ENCODE results near the gene MTM1.

MTM1 gene

DNA sequence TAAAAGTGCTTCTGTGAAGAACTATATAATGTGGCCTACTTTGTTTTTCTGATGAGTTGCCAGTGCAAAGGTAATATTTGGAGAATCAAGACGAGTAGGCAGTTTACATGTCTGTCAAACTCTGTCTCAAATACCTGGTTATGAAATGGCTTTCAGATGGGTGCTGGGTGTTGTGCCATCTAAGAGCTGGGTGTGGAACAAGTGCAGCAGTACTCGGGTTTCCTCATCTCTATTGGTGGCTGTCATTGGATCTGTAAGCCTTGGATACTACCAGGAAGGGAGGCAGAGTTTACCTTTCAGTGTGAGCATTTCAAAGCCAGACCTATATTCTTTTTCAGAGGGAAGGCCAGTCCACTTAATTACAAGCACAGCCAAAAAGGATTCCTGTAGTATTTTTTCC lies 37.2 kb downstream of the MTM1 start:
- TF ChIP-seq, protein P1, sequence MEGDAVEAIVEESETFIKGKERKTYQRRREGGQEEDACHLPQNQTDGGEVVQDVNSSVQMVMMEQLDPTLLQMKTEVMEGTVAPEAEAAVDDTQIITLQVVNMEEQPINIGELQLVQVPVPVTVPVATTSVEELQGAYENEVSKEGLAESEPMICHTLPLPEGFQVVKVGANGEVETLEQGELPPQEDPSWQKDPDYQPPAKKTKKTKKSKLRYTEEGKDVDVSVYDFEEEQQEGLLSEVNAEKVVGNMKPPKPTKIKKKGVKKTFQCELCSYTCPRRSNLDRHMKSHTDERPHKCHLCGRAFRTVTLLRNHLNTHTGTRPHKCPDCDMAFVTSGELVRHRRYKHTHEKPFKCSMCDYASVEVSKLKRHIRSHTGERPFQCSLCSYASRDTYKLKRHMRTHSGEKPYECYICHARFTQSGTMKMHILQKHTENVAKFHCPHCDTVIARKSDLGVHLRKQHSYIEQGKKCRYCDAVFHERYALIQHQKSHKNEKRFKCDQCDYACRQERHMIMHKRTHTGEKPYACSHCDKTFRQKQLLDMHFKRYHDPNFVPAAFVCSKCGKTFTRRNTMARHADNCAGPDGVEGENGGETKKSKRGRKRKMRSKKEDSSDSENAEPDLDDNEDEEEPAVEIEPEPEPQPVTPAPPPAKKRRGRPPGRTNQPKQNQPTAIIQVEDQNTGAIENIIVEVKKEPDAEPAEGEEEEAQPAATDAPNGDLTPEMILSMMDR (IDR thresholded peaks at IDR 0.05): no peak
- H2AFZ ChIP-seq: no peak overlapping the region
- no peak overlapping the region for H3K27ac ChIP-seq
- no peak overlapping the region for H3K4me3 ChIP-seq (ENCODE audit: low read depth, low read length)
- H3K79me2 ChIP-seq: no peaks in the 10 kb centered on the region
- no peaks in the 10 kb centered on the region for H3K36me3 ChIP-seq (ENCODE audit: control insufficient read depth, insufficient read depth, low read length)
- no peak overlapping the region for H3K9ac ChIP-seq
- H3K9me3 ChIP-seq (ENCODE audit: control insufficient read depth, low read length): no peaks in the 10 kb centered on the region
- no peaks in the 10 kb centered on the region for H3K27me3 ChIP-seq (ENCODE audit: control insufficient read depth, insufficient read depth, low read length)
- no peak overlapping the region for H3K4me2 ChIP-seq (ENCODE audit: low read length)
- no peaks in the 10 kb centered on the region for H3K4me1 ChIP-seq

GRCh38 chrX:150607201-150607600 lies 38.8 kb downstream of the MTM1 start:
- no peaks in the 10 kb centered on the region for H3K27me3 ChIP-seq (ENCODE audit: control insufficient read depth, insufficient read depth, low read length)
- H2AFZ ChIP-seq: no peak overlapping the region
- H3K79me2 ChIP-seq: no peaks in the 10 kb centered on the region
- H3K4me1 ChIP-seq: no peaks in the 10 kb centered on the region
- no peaks in the 10 kb centered on the region for H3K9me3 ChIP-seq (ENCODE audit: control insufficient read depth, low read length)
- H3K36me3 ChIP-seq (ENCODE audit: control insufficient read depth, insufficient read depth, low read length): no peaks in the 10 kb centered on the region
- no peak overlapping the region for H3K9ac ChIP-seq
- no peak overlapping the region for H3K27ac ChIP-seq
- H3K4me3 ChIP-seq (ENCODE audit: low read depth, low read length): no peak overlapping the region
- TF ChIP-seq, protein P1 (IDR thresholded peaks at IDR 0.05): no peak
- no peak overlapping the region for H3K4me2 ChIP-seq (ENCODE audit: low read length)

DNA sequence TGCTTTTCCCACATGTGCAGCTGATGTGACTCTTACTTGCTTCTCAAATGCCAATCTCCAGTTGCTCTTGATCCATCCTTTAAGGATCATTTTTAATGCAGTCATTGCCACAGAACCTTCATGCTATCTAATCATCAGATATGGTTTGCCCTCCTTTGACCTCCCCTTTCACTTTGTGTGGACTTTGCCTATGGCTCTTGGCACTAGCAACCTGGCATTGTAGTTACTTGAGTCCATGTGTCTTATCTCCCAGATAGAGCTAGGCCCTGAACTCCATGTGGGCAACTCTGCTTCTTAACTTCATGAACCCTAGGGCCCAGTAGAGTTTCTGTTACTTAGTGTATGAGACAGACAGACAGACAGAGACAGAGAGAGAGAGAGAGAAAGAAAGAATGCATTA lies 41.6 kb downstream of the MTM1 start:
- TF ChIP-seq, protein P1 (IDR thresholded peaks at IDR 0.05): no peak
- no peaks in the 10 kb centered on the region for H3K36me3 ChIP-seq (ENCODE audit: control insufficient read depth, insufficient read depth, low read length)
- H3K4me1 ChIP-seq: no peaks in the 10 kb centered on the region
- H3K79me2 ChIP-seq: no peaks in the 10 kb centered on the region
- H3K9me3 ChIP-seq (ENCODE audit: control insufficient read depth, low read length): no peaks in the 10 kb centered on the region
- no peak overlapping the region for H2AFZ ChIP-seq
- no peak overlapping the region for H3K9ac ChIP-seq
- H3K27me3 ChIP-seq (ENCODE audit: control insufficient read depth, insufficient read depth, low read length): no peaks in the 10 kb centered on the region
- no peak overlapping the region for H3K4me3 ChIP-seq (ENCODE audit: low read depth, low read length)
- H3K4me2 ChIP-seq (ENCODE audit: low read length): no peak overlapping the region
- no peak overlapping the region for H3K27ac ChIP-seq

- no peak overlapping the region for H2AFZ ChIP-seq
- H3K4me2 ChIP-seq (ENCODE audit: low read length): no peak overlapping the region
- H3K36me3 ChIP-seq (ENCODE audit: control insufficient read depth, insufficient read depth, low read length): no peaks in the 10 kb centered on the region
- no peak overlapping the region for H3K27ac ChIP-seq
- H3K9me3 ChIP-seq (ENCODE audit: control insufficient read depth, low read length): no peaks in the 10 kb centered on the region
- H3K27me3 ChIP-seq (ENCODE audit: control insufficient read depth, insufficient read depth, low read length): no peaks in the 10 kb centered on the region
- TF ChIP-seq, protein P1 (IDR thresholded peaks at IDR 0.05): no peak
- no peaks in the 10 kb centered on the region for H3K4me1 ChIP-seq
- no peak overlapping the region for H3K9ac ChIP-seq
- H3K4me3 ChIP-seq (ENCODE audit: low read depth, low read length): no peak overlapping the region
- H3K79me2 ChIP-seq: no peaks in the 10 kb centered on the region
Observed at GRCh38 chrX:150610446-150610845, 42.0 kb downstream of the MTM1 start.

- Histone ChIP-seq H3K27me3 (ENCODE audit: control insufficient read depth, insufficient read depth, low read length) (no peaks in the 10 kb centered on the region), H3K27ac (no peak overlapping the region), H3K4me1 (no peaks in the 10 kb centered on the region), H3K4me3 (ENCODE audit: low read depth, low read length) (no peak overlapping the region), H3K9ac (no peak overlapping the region), H2AFZ (no peak overlapping the region), H3K9me3 (ENCODE audit: control insufficient read depth, low read length) (no peaks in the 10 kb centered on the region), H3K79me2 (no peaks in the 10 kb centered on the region), H3K36me3 (ENCODE audit: control insufficient read depth, insufficient read depth, low read length) (no peaks in the 10 kb centered on the region), H3K4me2 (ENCODE audit: low read length) (no peak overlapping the region)
- TF ChIP-seq, protein P1 (IDR thresholded peaks at IDR 0.05): no peak
Observed at GRCh38 chrX:150615356-150615755, 46.9 kb downstream of the MTM1 start.
